Smooth muscle cell of the brain vasculature (primary cell): ENCODE measurements around the gene IL11.
"Not testable (repeated sequence)": the region's sequence is repeated elsewhere in the genome, so short reads cannot be mapped to it uniquely, and the experiment has no call there.

ENCODE experiments used
- DNase-seq: peaks from one replicate; pipeline ENCODE4 v3.0.0-alpha.2; 2012; ENCODE audit warnings: low read depth, low spot score

The IL11 gene

GRCh38 chr19:55352040-55352439, 18.2 kb downstream of the IL11 start:
- DNase-seq: no peak

GRCh38 chr19:55350620-55351315, 19.5 kb downstream of the IL11 start:
- DNase-seq: no peak

- DNase-seq: no peak
Measured at GRCh38 chr19:55348317-55349034, 21.8 kb downstream of the IL11 start.

GRCh38 chr19:55347442-55348009, 22.7 kb downstream of the IL11 start:
- DNase-seq: no peak

GRCh38 chr19:55346725-55347441, 23.4 kb downstream of the IL11 start:
- no peak for DNase-seq

GRCh38 chr19:55345818-55346724, 24.2 kb downstream of the IL11 start:
- no peak for DNase-seq

- DNase-seq: no peak
Measured at GRCh38 chr19:55345101-55345817, 25.0 kb downstream of the IL11 start.

GRCh38 chr19:55344444-55344843, 25.8 kb downstream of the IL11 start:
- DNase-seq: no peak

GRCh38 chr19:55341595-55342531, 28.4 kb downstream of the IL11 start:
- DNase-seq: no peak

- DNase-seq: no peak
Measured at GRCh38 chr19:55341171-55341588, 29.1 kb downstream of the IL11 start.

GRCh38 chr19:55340784-55341147, 29.5 kb downstream of the IL11 start:
- no peak for DNase-seq

GRCh38 chr19:55339889-55340783, 30.1 kb downstream of the IL11 start:
- DNase-seq: no peak

GRCh38 chr19:55339105-55339888, 31.0 kb downstream of the IL11 start, which contains the start of gene KMT5C:
TSS of gene KMT5C (plus strand) at chr19:55339876. CDS start at chr19:55341937, 2,061 bp downstream.
- peak; percentile 100 for DNase-seq

- no peak for DNase-seq
Measured at GRCh38 chr19:55336101-55336500, 34.2 kb downstream of the IL11 start.

GRCh38 chr19:55333870-55334269, 36.4 kb downstream of the IL11 start:
- no peak for DNase-seq

GRCh38 chr19:55329791-55330190, 40.5 kb downstream of the IL11 start:
- DNase-seq: not testable (repeated sequence)

GRCh38 chr19:55328774-55329318, 41.4 kb downstream of the IL11 start:
- DNase-seq: not testable (repeated sequence)
